Fibroblast of skin of scalp (primary cell): ENCODE data around the gene FAM163B.

ENCODE experiments used
- DNase-seq: peaks from one replicate; pipeline ENCODE4 v3.0.0-alpha.2; 2013

Gene FAM163B

DNA sequence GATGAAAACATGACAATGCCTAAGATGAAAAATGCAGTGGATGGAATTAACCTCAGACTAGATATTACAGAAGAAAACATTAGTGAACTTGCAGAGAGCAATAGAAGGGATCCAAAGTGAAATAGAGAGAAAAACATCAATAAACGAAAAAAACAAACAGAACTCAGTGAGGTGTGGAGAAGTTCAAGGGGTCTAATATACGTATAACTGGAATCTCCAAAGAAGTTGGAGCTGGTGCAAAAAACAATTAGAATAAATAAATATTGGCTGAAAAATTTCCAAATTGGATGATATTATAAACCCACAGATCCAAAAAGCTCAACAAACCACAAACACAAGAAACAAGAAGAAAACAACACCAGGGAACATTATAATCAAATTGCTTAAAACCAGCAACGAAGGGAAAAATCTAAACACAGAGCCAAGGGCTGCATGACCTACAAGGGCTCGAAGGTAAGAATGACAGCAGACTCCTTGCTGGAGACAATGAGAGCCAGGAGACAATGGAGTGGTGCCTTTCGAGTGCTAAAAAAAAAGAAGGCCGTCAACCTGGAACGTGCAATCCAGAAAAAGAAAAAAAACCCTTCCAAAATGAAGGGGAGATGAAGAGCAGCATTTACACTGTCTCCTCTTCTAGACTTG, 11.8 kb downstream of the FAM163B start:
- DNase-seq, result no peak

DNA sequence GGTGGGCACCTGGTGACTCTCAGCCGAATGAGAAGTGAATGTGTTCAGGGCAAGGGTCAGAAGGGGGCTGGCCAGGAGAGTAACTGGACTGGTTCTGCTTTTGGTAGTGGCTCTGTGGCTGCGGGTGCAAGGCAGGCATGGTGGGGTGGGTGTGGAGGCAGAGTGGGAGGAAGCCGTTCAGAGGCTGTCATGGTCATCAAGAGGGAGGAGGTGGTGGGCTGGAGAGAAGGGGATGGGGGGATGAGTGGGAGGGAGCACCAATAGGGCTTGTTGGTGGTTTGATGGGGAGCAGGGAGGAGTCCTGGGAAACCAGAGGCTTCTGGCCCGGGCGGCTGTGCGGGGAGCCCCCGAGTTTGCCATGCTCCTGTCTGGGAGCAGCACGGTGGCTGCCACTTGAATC, 13.3 kb downstream of the FAM163B start:
- no peak for DNase-seq

DNA sequence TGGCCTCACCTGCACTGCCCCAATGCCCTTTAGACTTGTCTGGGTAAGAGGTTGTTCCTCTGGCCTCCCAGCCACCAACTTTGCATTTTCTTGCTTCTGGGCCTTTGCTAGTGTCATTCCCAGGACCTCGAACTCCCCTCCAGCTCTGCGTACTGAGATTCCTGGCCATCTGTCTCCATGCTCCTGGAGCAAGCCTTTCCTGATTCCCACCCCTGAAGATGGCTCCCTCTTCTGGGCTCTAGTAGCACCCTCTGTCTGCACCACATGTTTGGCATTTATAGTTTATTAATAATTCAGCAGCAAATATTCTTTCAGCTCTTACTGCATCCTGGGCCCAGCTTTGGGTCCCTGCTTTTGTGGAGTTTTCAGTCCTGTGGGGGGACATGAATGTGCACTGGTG, 14.9 kb downstream of the FAM163B start:
- no peak for DNase-seq

DNA sequence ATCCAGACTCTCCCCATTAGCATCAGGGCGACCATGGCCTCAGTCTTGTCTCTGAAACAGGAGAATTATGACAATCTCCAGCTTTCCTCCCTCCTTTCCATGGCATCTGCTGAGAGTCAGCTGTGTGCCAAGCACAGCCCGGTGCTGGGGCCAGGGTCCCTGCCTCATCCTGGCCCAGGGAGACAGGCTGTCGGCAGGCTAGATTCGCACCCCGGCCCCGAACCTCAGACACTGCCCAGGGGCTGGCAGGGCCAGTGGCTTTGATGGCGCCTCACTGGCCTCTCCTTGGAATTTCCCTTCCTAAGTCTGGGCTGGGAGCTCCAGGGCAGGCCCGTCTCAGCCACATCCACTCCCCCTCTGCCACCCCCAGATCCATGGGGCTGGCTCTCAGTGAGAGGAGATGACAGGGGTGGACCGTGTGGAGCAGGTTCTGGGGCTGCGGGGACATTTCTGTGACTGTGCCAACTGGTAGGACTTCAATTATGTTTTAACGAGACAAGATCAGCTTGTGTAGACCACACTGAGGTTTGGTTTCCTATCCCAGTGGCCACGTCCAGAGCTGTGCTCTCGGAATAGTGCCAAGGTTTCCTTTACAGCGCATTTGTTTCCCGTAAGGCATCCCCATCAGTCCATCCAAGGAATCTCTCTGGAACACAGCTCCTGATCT, 15.5 kb downstream of the FAM163B start:
- no peak for DNase-seq

DNA sequence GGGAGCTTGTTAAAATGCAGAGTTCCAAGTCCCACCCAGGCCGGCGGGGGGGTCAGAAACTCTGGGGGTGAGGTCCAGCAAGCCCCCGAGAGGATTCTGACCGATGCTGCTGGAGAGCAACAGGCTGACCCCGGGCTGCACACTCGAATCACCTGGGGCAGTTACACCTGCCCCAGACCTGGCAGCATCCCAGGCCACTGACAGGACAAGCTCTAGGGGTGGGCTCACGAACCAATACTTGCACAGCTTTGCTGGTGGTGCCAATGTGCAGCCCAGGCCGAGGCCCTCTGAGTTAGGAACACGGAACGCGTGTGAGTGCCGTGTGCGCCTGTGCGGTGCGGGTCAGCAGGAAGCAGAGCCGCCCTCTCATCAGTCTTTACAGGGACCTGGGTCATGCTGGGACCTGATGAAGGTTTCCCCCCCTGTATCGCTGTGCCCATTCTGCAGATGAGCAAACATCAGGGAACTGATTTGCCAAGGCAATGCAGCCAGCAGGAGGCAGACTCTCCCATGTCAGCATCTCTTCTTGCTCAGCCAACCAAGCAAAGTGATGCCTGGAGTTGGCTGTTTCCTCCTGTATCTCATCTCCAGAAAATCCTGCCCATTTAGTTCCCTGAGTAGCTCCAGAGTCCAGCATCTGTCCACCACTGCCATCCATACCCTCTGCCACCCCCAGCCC, 16.3 kb downstream of the FAM163B start:
- no peak for DNase-seq

DNA sequence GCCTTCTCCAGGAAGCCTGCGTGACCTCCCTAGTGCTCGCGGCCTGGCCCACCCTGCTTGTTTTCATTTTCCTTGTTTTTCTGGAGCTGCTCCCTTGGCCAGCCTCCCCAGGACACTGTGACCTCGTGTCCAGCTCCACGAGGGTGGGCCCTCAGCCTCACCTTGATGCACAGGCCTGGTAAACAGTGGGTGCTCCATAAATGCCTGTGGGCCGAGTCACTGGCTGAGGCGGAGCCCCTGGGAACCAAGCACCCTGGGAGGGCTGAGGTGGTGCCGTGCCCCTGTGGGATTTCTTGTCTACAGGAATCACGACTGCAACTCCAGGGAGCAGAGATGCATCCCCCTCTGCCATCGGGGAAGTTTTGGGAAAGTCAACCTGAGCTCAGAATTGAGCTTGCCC, 17.2 kb downstream of the FAM163B start:
- no peak for DNase-seq

DNA sequence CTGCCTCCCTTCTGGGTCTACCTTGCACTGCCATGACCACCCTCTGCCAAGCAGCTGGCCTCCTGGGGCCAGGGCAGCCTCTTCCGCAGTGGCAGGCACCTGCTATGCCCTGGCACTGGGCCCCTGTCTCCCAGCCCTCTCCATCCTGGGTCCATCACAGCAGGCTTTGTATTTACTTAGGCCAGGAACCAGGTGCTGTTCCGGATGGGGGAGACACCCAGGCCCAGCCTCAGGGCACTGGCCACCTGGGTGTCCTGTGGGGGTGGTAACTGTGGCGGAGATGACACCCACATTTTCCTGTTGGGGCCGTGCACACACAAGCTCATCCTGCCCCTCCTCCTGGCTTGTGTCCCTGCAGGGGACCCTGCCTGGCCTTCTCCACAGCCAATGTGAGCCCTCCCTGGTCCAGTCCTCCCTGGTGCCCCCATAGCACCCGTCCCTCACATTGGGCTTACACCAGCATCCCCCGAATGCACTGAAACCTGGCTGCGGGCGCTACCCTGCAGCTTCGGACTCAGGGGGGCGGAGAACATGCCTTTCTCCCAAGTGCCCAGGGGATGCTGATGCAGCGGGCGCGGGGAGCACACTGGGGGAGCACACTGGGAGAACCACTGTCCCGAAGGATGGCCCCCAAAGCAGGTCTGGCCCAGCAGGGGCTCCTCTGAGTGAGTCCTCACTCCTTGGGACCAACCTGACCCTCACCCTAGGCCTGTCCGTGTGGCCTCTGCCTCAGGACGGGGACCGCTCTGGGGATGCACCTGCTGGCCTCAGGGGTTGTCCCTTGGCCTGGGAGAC, 17.9 kb downstream of the FAM163B start:
- no peak for DNase-seq

DNA sequence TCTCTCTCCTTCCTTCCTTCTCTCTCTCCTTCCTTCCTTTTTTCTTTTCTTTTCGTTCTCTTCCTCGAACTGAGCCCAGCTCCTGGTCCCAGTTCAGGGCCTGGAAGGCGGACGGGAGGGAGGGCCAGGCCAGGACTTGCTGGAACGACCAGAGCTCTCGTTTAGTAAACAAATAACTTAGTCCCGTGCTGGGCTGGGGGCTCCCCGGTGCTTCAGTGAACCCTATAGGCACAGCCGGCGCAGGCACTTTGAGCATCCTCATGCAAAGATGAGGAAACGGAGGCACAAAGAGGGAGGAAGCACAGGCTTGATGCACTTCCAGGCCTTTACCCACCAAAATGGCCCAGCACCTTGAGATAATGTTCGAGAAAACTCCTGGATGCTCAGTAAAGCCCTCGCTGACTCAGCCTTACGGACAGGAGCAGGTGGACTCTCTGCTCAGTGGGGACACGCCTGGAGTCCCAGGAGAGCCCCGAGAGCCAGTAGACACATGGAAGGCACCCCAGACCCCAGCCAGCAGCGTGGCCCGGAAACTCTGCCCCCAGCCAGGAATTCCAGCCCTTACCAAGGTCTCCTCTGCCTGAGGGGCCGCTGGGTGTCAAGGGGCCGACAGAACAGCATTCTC, 18.8 kb downstream of the FAM163B start:
- DNase-seq, result no peak

DNA sequence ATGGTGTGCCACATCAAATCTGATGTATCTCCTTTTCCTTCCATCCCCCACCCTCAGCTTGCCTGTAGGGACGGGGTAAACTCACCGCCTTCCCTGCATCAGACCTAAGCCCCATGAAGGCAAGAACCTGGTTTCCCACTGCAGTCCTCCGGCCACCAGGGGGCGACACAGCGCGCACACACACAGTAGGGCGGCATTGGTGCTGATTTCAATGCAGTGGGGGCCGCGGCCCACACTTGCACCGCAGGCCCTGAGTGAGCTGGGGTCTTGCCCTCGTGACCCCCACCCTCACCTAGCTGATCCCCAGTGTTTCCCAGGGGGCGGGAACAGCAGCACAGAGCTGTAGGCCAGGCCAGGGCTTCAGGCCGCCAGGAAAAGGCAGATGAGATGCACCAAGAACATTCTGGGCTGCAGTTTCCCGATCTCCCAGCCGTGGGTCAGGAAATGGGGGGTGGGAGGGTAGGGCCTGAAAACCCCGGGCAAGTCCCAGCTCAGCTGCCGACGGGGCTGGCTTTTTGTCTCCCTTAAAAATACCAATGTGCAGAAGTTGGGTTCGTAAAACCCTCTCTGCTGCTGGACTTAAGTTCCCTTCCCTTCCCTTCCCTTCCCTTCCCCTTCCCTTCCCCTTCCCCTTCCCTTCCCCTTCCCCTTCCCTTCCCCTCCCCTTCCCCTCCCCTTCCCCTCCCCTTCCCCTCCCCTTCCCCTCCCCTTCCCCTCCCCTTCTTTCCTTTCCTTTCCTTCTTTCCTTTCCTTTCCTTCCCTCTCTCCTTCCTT, 19.5 kb downstream of the FAM163B start:
- no peak for DNase-seq

DNA sequence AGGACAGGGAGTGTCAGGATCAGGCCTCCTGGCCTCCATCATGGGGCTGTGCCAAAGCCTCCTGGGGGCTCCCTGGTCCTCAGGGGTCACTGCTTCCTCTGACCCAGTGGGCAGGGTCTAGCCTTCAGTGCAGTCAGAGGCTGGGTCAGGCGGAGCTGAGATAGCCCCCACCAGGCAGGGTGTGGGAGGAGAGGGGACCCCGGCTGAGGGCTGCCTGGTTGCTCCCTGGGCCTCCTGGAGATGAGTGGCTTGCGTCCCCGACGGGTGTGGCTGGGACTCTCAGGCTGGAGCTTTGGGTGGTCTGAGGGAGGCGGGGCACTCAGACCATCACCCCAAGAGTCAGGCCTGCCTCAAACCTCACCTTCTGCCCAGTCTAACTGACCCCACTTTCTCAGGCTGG, 21.7 kb downstream of the FAM163B start:
- DNase-seq, result no peak

DNA sequence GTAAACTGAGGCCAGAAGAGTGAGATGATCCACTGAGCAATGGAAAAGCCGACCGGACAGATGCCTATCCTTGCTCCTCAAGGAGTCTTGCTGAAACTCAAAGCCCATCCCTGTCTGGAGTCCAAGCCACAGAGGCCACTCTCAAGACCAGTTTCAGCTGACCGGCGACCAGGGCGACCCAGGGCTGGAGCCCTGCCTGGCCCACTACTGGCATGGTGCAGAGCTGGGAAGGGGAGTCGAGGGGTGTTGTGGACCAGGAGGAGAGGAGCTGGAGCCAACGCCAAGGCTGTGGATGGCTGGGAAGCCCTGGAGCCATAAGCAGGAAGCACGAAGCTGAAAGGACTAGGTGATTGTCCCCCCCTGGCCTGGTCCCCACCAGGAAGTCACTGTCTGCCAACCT, 22.1 kb downstream of the FAM163B start:
- no peak for DNase-seq

DNA sequence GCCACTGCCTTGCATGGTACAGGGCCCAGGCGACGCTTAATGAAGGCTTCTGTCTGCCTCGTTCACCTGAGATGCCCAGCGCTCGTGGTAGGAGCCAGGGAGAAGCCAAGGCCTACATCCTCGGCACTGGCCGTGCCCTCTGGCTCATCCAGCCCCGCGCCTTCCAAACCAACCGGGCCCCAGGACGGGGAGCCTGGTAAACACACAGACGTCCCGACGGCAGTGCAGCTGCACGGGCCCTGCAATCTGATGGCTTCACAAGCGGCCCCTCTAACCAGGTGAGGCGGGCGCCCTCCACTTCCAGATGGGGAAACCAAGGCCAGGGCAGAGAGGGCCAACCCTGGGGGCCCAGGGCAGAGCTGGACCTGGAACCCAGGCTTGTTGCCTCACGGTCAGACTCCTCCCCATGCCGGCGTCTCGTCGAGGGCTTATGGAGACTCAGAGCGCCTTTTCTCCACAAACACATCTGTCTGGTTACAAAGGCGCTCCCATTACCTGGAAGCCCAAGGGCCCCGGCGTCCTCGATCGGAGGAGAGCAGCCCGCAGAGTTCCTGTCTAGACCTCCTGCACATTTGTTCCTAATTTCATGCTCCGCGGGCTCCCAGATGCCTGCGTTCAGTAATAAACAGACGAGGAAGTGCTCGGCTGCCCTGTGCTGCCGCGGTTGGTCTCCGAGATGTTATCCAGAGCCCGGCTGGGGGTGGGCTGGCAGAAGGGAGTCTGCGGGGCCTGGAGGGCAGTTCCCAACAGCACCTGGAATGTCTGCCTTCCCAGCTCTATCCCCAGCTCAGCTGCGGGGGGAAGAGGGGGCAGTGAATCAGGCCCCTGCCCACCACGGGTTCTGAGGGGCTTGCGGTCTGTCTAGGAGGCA, 23.5 kb downstream of the FAM163B start:
- no peak for DNase-seq

DNA sequence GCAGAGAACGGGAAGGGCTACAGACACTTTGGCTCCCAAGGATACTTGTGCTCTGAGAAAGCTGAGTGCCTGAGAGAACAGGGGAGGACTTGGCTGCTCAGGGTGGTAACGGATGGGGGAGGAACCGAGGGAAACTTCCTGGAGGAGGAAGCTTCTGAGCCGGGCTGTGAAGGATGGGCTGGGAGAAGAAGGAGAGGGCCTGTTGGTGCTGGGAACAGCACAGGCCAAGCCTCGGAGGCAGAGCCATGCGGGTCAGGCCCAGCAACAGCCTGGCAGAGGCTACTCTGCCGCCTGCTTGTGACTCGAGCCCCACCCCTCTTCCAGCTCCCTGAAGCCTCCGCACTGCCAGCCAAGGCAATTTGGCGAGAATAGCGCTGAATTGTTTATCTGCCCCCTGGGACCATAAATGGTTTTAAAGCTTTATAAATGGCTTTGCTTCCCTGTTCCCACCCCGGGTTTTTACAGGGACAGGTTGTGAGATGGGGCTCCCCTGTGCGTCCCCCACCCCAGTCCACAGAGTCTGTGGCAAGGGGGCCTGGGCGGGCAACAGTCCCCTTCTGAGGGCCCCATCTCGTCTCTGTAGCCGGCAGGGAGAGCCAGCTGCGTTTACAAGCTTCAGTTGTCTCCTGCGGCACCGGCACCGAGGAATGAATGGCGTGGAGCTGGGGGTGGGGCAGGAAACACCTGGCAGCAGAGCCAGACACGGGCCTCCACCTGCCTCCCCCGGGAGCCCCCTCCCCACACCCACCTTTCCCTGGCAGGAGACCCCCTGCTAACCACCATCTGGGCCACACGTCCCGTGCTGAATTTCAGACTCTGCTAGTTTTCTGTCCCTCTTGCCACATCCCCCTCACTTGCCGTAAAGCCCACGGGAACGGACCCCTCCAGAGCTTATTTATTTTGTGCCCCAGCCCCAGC, 24.4 kb downstream of the FAM163B start:
- no peak for DNase-seq

DNA sequence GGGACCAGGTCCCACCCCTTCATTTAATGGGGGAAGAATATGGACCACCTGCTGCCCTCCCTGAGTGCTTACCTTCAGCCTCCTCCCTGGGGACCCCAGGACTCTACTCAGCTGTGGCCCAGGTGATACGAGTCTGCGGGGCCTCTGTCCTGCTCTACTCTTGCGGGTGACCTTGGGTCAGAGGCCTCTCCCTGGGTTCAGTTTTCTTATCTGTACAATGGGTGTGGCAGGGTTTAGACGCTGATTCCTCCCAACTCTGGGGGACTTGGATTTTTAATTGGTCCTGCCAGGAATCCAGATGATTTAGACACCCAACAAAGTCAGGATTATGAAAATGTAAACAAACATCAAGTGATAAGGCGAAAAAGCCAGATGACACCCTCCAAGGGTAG, 25.0 kb downstream of the FAM163B start:
- no peak for DNase-seq

DNA sequence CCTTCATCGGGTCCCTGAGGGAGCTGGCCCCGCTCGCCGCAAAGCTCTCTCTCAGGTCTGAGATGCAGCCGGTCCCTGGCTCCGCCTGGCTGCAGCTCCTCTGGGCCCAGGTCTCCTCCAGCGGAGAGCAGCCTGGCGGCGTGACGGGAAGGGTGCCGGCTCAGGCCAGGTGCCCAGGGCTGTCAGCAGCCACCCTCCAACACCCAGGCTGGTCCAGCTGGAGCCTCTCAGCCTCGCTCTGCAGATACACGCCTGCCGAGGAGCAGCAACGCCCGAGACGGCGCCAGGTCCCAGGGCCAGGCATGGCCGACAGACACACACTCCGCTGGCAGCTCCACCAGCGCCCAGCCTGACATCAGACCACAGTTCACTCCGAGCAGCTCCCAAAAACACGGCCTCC, 25.6 kb downstream of the FAM163B start:
- no peak for DNase-seq

DNA sequence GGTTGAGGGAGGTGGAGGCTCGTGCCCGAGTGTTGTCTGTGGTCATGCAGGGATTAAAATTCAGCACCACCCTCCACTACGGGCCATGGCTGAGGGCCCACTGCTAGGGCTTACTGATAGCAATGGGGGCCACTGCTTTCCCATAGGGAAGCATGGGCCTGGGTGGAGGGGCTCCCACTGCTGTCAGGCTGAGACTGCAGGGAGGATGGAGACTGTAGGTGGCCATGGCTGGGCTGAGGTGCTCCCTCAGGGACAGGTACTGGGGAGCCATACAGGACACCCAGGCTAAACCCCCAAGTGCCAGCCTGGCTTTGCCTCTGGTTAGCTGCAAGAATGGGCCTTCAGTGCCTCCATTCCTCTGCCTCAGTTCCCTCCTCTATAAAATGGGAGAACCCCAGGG, 26.1 kb downstream of the FAM163B start:
- DNase-seq, result no peak

DNA sequence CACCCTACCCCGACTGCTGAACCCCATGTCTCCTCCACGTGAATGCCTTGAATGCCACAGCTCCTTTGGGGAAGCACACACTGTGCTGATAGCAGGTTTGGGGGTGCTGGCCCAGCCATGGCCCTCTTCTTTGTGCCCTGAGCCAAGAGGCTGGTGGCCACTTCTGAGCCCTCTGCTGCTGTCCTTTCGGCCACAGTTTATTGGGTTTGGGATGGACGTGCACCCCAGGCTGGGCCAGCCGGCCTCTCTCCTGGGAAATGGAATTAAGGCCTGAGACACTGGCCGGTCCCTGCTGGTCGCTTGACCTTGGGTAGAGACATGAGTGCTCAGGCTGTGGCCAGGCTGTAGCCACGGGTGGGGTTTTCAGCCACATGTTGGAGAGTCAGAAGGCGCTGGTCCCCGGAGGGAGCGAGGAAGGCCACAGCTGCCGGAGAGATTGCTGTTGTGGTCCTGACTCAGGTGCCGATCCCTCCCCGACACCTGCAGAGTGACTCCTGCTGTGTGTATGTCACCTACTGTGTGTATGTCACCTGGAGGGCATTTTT, 26.6 kb downstream of the FAM163B start:
- DNase-seq, result no peak

DNA sequence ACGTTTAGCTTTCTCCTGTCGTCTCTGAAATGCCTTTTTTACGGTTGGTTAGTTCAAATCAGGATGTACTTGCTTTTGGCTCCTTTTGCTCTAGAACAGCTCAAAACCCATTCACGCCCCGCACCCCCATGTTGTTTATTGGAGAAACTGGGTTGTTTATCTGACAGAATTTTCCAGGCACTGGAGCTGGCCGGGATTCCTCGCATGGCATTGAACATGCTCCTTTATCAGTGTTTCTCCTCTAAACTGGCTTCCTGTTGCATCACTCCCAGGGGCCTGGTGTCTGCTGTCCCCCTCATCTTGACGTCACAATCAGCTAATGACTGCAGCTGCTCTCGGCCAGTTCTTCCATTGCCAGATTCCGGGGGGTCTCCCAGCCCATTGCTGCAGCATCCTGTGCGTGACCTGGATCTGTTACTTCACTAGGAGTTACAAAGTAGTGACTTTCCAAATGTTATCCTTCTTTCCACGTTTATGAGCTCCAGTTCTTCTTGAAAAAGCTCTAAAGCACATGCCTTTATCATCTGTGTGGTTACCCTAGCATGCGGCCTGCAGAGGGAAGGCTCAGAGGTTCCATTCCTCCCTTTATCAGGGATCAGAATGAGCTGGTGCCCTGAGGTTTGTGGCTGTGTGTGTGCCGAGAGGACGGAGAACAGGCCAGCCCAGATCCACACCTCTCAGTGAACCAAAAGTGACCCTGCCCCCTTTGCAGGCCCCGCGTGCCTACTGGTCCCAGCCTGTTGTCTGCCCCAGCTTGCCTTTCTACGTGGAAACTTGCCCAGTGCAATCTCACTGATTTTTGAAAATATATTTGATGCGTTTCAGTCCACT, 27.5 kb downstream of the FAM163B start:
- no peak for DNase-seq

DNA sequence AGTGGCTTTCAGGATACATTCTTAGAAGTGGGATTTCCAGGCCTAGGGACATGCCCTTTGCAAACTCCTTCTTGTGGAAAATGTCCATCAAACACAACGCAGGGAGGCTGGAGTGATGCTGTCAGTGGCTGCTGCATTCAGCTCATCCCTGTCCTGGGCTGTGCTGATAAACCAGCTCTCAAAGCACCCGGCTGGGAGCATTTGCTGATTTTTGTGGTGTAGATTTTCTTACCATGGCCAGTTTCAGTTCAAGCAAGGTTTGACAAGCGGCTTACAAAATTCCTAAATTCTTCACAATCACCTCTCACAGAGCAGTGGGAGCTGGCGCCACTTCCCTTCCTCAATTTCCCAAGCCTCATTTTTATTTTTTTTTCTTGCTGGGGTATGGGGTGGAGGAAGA, 28.2 kb downstream of the FAM163B start:
- no peak for DNase-seq
